Right ventricle myocardium inferior (tissue), 1 donor: Measurements from ENCODE around the gene ITGA8. TPM values are rescaled to one million over a fixed set of nuclear protein-coding genes. Genes with fewer than 3 reads are reported as not detected.
"Not testable (repeated sequence)": the region's sequence is repeated elsewhere in the genome, so short reads cannot be mapped to it uniquely, and the experiment has no call there.

Source experiments
- ATAC-seq: fragments of 200-7000 bp; cut with Tn5 transposase; one replicate; pipeline ENCODE4 v1.9.1; 2020; ENCODE audit warnings: mild to moderate bottlenecking, moderate library complexity
- DNase-seq: peaks from one replicate; pipeline ENCODE4 v3.0.0; 2021; ENCODE audit errors: missing footprints
- intact Hi-C: fragments of 100-400 bp; cut with DNase I; formaldehyde crosslinking; loops from one replicate; pipeline ENCODE4 v1.11.0; 2022
- total RNA-seq: library from RNA; stranded (reverse); fragmentation: NEBNext Ultra II Directional; extraction: Animal tissue kit (Norgen Biotek cat#: 25700); gene quantifications from one replicate; pipeline ENCODE4 v1.2.1, GENCODE V29; 2021
- donor health status: DM: no; HTN: yes; CAD: no; lungs with severe emphysema.

Gene ITGA8
- total RNA-seq, 1 donor from 2014 or later: 1.7 TPM

DNA sequence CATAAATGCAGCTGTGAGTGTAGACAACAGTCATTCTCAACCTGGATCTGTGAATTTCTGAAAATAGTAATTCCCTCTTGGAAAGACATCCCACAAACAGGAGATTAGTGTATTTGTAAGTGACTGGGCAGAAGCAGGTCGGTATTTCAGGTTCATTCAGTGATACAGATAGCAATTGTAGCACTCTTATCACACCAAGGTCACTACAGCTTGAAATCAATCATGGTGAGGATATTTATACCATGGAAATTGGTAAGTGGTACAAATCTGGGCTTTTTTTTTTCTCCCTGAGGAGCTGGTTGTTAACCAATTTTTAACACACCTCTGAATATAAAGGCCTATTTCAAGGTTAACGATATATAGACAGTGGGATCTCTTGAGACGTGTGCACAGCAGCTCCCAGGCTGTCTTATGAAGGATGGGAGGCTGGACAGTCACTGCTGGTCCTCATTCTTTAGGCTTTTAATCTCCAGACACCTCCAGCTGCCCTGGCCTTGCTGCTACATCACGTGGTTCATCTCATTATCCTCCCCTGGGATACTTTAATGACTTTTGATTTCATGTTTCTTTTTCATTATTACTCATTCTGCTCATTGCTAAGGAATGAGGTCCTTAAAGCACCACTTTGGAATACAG, 87.1 kb downstream of the ITGA8 start:
- intact Hi-C loops: no loop called here
- ATAC-seq: no peak
- no peak for DNase-seq

DNA sequence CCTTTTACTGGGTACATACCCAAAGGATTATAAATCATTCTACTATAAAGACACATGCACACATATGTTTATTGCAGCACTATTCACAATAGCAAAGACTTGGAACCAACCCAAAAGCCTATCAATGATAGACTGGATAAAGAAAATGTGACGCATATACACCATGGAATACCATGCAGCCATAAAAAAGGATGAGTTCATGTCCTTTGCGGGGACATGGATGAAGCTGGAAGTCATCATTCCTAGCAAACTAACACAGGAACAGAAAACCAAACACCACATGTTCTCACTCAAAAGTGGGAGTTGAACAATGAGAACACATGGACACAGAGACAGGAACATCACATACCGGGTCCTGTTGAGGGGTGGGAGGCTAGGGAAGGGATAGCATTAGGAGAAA, 88.5 kb downstream of the ITGA8 start:
- intact Hi-C loops, DNase-seq, ATAC-seq: not testable (repeated sequence)

GRCh38 chr10:15630353-15630752, 89.4 kb downstream of the ITGA8 start:
- no peak for ATAC-seq
- no peak for DNase-seq
- intact Hi-C loops: no loop called here

- ATAC-seq: no peak
- intact Hi-C loops: no loop called here
- DNase-seq: no peak
Measured at GRCh38 chr10:15627617-15628196, 92.0 kb downstream of the ITGA8 start.

GRCh38 chr10:15626937-15627336, 92.8 kb downstream of the ITGA8 start:
- ATAC-seq (no peak), DNase-seq (no peak)
- intact Hi-C loops: no loop called here

DNA sequence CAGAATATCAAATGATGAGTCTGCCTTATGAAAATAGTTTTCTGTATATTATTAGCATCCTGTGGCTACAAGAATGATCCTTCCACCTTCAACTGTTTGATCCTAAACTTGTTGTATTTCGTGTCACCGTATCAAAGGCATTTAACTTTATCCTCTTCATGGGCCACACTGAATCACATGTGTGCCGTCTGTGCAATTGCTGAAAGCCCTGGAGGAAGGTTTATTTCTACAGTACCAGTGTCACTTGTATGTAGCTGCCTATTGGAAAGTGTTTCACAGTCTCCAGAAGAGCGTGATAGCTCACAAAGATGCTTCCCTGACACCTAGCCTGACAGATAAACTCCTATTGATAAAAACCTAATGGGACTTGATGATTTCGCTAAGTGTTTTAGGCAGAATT, 94.5 kb downstream of the ITGA8 start:
- intact Hi-C loops: no loop called here
- ATAC-seq: no peak

DNA sequence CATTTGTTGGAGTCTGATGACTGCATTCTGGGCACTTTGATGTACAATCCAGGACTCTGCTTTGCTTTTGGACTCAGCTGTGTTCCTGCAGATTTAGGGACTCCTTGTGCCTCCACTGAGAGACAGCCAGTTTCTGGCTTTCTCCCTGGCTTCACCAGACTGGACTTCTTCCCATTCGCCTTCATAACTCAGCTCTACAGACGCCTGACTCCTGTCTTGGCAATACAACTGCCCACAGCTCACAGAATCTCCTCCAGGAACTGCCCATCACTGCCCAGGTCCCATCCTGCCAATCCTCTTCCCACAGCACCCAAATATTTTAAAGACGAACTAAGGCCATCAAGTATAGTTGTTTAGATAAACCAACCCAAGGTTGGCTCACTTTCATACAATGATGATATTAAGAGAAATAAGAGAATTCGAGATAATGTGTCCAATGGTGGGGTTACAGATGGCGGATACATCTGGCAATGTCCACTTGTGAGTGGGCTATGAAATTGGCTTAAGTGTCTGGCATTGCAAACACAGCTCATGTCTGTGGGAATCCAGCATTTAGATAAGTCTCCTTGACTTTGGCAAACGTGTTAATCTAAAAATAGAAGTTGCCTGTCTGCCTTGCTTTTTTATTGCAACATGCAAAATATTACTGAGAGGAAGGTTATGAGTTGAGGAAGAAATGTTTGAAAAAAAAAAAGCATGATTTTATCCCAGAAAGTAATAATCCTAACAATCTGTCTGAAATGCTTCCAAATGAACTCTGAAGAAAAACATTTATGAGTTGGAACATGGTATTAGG, 95.1 kb downstream of the ITGA8 start:
- intact Hi-C loops: no loop called here
- no peak for DNase-seq
- ATAC-seq: peak; percentile 31

More for the DNA sequence above, 94.5 kb downstream of the ITGA8 start:
- DNase-seq: no peak

GRCh38 chr10:15620836-15621515, 98.7 kb downstream of the ITGA8 start:
- ATAC-seq: no peak
- DNase-seq: no peak
- intact Hi-C loops: no loop called here

GRCh38 chr10:15620337-15620736, 99.4 kb downstream of the ITGA8 start:
- DNase-seq (no peak), ATAC-seq (no peak)
- intact Hi-C loops: no loop called here

DNA sequence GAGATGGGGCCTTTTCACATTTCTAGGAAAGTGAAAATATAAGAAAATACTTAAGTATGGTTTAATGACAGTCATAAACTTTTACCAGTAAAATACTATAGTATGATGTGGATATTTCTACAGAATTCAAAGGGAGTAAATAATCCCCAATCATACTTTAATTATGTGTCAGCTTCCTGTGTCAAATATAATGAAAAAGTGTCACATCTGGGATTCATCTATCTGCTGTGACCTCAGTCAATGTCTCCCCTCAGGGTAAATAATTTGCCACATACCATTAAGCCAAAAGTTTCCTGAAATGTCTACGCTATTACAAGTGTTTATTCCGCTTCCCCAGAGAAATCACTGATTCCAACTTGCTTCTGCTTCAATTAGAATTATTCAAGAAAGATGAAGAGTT, 110.5 kb downstream of the ITGA8 start:
- ATAC-seq (no peak), DNase-seq (no peak)
- intact Hi-C loops: no loop called here

- DNase-seq (no peak), ATAC-seq (no peak)
- intact Hi-C loops: no loop called here
Measured at GRCh38 chr10:15606377-15606776, 113.3 kb downstream of the ITGA8 start.

- DNase-seq: no peak
- no peak for ATAC-seq
Measured at GRCh38 chr10:15605740-15606369, 113.9 kb downstream of the ITGA8 start.

DNA sequence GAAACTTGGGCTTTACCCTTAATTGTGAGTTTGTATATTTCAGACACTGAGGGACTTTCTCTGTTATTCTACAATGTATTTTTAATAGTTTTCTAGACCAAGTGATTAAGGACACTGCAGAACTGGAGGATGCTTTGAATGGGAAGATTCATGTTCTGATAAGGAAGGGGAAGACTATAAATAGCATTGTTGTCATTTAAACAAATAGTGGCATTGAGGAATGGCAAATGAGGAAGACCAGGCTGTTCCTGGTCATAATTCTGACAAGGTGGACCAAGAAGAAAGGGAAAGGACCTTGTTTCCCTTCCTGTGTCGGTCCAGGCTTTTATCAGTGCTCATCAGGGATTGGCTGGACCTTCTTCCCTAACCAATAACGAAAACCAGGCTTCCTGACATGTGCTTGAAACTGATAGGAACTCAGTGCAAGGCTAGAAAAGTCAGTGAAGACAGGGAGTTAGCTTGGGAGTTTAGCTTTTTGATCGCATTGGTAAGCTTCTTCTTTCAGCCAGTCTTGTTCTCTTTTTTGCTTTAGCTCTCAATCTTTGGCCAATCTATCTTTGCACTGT, 116.2 kb downstream of the ITGA8 start:
- DNase-seq: no peak
- intact Hi-C loops: no loop called here
- ATAC-seq: no peak

More at GRCh38 chr10:15605740-15606369, 113.9 kb downstream of the ITGA8 start:
- intact Hi-C loops: no loop called here

DNA sequence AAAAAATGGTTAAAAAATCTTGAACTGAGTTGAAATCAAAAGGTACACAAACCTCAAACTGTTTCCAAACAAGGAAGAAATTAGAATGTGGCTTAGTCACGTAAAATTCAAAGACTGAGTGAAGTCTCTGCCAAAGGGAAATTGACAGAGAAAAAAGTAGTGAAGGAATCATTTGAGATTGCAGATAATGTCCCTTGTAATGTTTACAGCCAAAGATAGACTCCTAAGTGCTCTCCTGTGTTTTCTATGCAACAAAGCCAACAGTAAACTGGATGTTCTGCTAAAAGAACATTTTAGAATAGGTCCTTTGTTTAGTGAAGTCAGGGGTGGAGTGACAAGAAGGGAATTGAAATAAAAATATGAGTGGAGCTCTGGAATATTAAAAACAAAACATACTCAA, 117.9 kb downstream of the ITGA8 start:
- ATAC-seq (no peak), DNase-seq (no peak)
- intact Hi-C loops: no loop called here

DNA sequence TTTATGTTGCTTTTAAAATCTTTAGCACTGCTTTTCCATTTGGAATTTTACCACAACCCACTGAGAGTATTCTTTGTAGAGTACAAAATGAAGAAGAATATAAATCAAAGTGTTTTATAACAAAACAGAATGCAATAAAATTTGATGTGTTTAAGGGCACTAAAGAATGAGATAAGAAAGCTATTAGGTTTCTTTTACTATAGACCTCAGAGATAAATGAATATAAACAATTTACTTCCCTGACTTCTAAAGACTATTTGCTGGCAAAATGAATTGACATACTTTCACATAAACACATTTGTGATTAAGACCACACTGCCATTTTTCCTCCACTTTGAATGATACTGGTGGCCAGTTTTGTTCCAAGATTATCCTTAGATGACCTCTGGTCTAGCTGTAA, 124.5 kb downstream of the ITGA8 start:
- ATAC-seq: no peak
- DNase-seq: no peak
- intact Hi-C loops: no loop called here

DNA sequence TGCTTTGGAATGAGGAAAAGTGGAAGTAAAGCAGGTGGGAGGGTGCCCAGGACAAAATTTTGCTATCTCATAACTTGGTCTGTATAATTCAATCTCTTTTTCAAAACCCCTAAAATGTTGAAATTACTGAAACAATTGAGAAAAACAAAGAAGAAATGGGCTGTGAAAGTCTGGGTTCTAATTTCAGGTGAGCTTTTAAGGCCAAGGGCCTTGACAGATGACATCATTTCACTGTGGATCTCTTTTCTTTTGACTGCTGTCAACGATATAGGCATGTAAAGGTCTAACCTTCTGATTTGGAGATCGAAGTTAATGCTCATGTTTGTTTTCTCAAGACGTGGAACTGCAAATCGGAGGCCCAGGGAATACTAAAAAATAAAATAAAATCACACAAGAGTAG, 127.8 kb downstream of the ITGA8 start:
- no peak for ATAC-seq
- intact Hi-C loops: no loop called here
- DNase-seq: no peak

- ATAC-seq (no peak), DNase-seq (no peak)
- intact Hi-C loops: no loop called here
Measured at GRCh38 chr10:15591431-15591830, 128.3 kb downstream of the ITGA8 start.

- intact Hi-C loops: loop anchor here (5.0 kb wide), 1 partner anchor 128 kb away; the partner anchor contains the start of gene ITGA8
- DNase-seq (no peak), ATAC-seq (no peak)
Measured at GRCh38 chr10:15588635-15589508, 130.8 kb downstream of the ITGA8 start.
